Right lobe of liver (tissue), 4 donors: ENCODE data around the gene DSCAML1.

Source experiments
- CTCF ChIP-seq, 4 donors: fragments of 200-600 bp in 3 of 4; fragments of 450-650 bp in 1 of 4; IDR thresholded peaks; one replicate each; pipeline versions ENCODE4 v1.5.1 to v1.8.0; 2016 to 2022; ENCODE audit warnings: antibody characterized with exemption in 4 of 4, mild to moderate bottlenecking in 2 of 4
- POLR2A ChIP-seq: fragments of 450-650 bp; IDR thresholded peaks from one replicate; pipeline ENCODE4 v1.6.1; 2017; ENCODE audit warnings: antibody characterized with exemption, mild to moderate bottlenecking
- donor health status: DM: no; HTN: no; CAD: no.
- donor health status: DM: no; HTN: no; CAD: no.
- donor health status: DM: no; HTN: yes; CAD: no.

- TF ChIP-seq CTCF (IDR thresholded peaks at IDR 0.05): no peak
- no peak for TF ChIP-seq POLR2A
These were observed 23.1 kb upstream of the DSCAML1 start for GRCh38 chr11:117820071-117820470.
